HG03159 (cell line): ENCODE data around the gene SLC13A4.
"Not testable (repeated sequence)": the region's sequence is repeated elsewhere in the genome, so short reads cannot be mapped to it uniquely, and the experiment has no call there.

Source experiments
- ATAC-seq: cut with Tn5 transposase; IDR thresholded peaks from one replicate; pipeline ENCODE4 v1.9.1; 2021; ENCODE audit warnings: mild to moderate bottlenecking, moderate library complexity; ENCODE audit not compliant: unreplicated experiment

Gene SLC13A4

GRCh38 chr7:135728136-135728669 lies at the start of gene SLC13A4:
Gene SLC13A4, minus strand, starts transcription at chr7:135728186. Its CDS starts 690 bp downstream, at chr7:135727496.
- no peak for ATAC-seq

GRCh38 chr7:135775915-135776314 lies 47.9 kb upstream of the SLC13A4 start:
- not testable (repeated sequence) for ATAC-seq

- no peak for ATAC-seq
These were observed 47.2 kb upstream of the SLC13A4 start for GRCh38 chr7:135775230-135775629.

- ATAC-seq: no peak
These were observed 46.3 kb upstream of the SLC13A4 start for GRCh38 chr7:135774284-135774683.

GRCh38 chr7:135773464-135773863 lies 45.5 kb upstream of the SLC13A4 start:
- no peak for ATAC-seq

- ATAC-seq: no peak
These were observed 44.7 kb upstream of the SLC13A4 start for GRCh38 chr7:135772639-135773222.

- no peak for ATAC-seq
These were observed 44.1 kb upstream of the SLC13A4 start for GRCh38 chr7:135771961-135772638.

- no peak for ATAC-seq
These were observed 43.1 kb upstream of the SLC13A4 start for GRCh38 chr7:135771051-135771450.

GRCh38 chr7:135770139-135770710 lies 42.2 kb upstream of the SLC13A4 start:
- ATAC-seq: no peak

GRCh38 chr7:135769005-135769802 lies 41.2 kb upstream of the SLC13A4 start:
- ATAC-seq: no peak

- ATAC-seq: no peak
These were observed 40.5 kb upstream of the SLC13A4 start for GRCh38 chr7:135768467-135768866.

GRCh38 chr7:135768064-135768463 lies 40.1 kb upstream of the SLC13A4 start:
- no peak for ATAC-seq

GRCh38 chr7:135763261-135763660 lies 35.3 kb upstream of the SLC13A4 start:
- no peak for ATAC-seq

- no peak for ATAC-seq
These were observed 33.9 kb upstream of the SLC13A4 start for GRCh38 chr7:135761751-135762488.

GRCh38 chr7:135759532-135759931 lies 31.5 kb upstream of the SLC13A4 start:
- no peak for ATAC-seq

GRCh38 chr7:135758531-135758932 lies 30.5 kb upstream of the SLC13A4 start:
- no peak for ATAC-seq

GRCh38 chr7:135757719-135758411 lies 29.9 kb upstream of the SLC13A4 start:
- ATAC-seq: no peak

- no peak for ATAC-seq
These were observed 28.2 kb upstream of the SLC13A4 start for GRCh38 chr7:135756191-135756590.

- no peak for ATAC-seq
These were observed 27.4 kb upstream of the SLC13A4 start for GRCh38 chr7:135755351-135755753.
